GM19351 (cell line): Measurements from ENCODE around the gene PLOD3.

Experiments
- ATAC-seq: cut with Tn5 transposase; IDR thresholded peaks from one replicate; pipeline ENCODE4 v1.9.1; 2021; ENCODE audit warnings: mild to moderate bottlenecking, moderate library complexity; ENCODE audit not compliant: unreplicated experiment

Gene PLOD3

GRCh38 chr7:101186194-101186593 is 31.2 kb downstream of the PLOD3 start:
- no peak for ATAC-seq

GRCh38 chr7:101185258-101185839 is 32.0 kb downstream of the PLOD3 start:
- ATAC-seq = no peak

- no peak for ATAC-seq
Measured at GRCh38 chr7:101180130-101180755, 37.1 kb downstream of the PLOD3 start, which contains the start of gene NAT16. TSS of gene NAT16 (minus strand) at chr7:101180293. CDS start at chr7:101174807, 5,486 bp downstream.

GRCh38 chr7:101179713-101180112 is 37.7 kb downstream of the PLOD3 start:
- ATAC-seq = no peak

DNA sequence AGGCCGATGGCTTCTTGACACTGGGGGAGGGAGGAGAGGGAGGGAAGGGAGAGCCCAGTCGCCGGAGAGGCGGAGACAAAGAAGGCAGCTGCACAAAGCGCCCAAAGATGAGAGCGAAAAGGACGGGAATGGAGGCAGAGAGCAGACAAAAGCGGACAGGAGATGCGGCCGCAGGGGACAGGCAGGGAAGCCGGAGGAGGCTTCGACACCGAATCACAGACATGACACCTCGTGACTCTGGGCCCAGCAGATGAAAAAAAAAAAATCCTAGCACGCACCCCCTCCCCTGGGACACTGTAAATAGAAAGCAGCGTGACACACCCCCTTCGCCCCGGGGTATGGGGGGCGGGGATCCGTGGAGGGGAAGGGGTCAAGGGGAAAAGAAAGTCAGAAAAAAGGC is 38.3 kb downstream of the PLOD3 start:
- ATAC-seq = no peak

- ATAC-seq = no peak
Measured at GRCh38 chr7:101177644-101178043, 39.7 kb downstream of the PLOD3 start.

DNA sequence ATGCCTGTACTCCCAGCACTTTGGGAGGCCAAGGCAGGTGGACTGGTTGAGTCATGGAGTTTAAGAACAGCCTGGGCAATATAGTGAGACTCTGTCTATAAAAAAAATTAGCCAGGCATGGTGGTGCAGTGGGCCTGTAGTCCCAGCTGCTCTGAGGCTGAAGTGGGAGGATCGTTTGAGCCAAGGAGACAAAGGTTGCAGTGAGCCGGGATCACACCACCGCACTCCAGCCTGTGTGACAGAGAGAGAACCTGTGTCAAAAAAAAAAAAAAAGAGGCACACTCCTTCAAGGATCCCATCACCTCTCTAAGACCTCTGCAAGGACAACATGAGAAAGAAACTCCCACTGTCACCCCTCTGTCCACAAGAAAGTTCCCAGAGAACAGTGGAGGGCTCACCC is 41.7 kb downstream of the PLOD3 start:
- ATAC-seq = no peak

DNA sequence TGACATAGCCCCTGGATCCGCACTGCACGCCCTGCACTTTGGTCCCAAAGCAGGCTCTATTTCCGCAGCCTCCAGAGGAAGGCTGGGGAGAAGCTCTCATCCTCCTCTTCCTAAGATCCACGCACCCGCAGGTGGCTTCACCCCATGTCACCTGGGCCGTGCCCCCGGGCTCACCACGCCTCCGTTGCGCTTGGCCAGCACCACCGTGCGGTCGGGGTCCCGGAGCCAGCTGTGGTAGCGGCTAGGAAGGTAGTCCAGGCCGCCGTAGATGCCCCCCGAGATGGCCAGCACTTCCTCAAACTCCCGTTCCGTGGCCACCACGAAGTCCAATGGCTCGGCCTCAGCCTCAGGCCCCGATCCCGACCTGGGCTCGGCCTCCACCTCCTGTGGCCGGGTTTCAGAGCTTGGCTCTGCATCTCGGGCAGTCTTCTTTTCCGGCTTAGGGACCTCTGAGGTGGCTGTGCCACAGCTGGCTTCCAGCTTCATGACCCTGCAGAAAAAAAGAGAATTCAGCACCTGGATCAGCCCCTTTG is 43.0 kb downstream of the PLOD3 start:
- no peak for ATAC-seq

GRCh38 chr7:101173752-101174244 is 43.6 kb downstream of the PLOD3 start:
- peak; percentile 56 for ATAC-seq

- no peak for ATAC-seq
Measured at GRCh38 chr7:101172854-101173751, 44.3 kb downstream of the PLOD3 start.

- ATAC-seq = no peak
Measured at GRCh38 chr7:101172005-101172853, 45.2 kb downstream of the PLOD3 start.

DNA sequence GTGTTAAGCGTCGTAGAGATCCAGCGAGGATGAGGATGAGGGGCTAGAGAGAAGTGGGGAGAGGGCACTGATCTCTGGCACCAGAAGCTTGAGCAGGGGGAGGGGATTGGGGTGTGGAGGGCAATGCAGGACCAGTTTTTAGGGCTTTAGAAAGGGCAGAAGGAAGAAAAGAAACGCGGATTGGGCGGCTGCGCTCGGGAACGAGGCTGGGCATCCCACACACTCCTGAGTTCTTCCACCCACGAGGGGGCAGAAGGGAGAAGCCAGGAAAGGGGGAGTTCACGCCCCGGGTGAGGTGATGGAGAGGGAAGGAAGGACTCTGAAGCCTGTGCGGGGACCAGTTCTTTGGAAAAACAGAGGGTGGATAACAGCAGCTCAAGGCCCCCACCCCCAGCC is 45.9 kb downstream of the PLOD3 start:
- no peak for ATAC-seq

GRCh38 chr7:101170617-101171441 is 46.6 kb downstream of the PLOD3 start:
- ATAC-seq = no peak

DNA sequence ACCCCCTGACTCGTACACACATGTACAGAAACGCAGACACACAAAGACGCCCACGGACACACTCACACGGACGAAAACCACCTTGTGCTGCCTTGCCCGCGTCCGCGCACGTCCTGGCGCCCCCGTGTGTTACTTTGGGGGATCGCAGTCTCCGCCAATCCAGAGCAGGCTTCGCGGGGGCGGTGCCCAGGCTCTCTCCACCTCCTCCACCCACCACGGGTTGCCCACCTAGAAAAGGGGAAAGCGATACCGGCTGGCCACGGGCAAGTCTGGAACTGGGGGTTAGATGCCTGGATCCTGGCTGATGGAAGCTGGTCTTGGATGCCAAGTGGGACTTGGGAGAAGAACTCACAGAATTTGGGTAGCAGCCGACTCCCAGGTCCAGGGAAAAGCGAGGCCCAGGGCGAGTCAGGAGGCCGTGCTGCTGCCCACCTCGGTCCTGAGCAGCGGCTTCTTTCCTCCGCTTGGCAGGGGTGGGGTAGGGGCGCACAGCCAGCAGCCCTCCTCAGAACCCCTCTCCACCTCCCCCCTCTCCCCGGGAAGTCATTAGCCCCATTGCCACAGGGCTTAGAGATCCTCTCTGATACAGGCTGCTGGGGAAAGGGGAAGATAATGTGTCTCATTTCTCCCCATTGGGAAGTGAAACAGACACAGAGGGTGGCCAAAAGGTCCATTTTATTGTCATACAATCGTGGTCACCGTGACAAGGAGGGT is 47.4 kb downstream of the PLOD3 start:
- ATAC-seq = no peak

DNA sequence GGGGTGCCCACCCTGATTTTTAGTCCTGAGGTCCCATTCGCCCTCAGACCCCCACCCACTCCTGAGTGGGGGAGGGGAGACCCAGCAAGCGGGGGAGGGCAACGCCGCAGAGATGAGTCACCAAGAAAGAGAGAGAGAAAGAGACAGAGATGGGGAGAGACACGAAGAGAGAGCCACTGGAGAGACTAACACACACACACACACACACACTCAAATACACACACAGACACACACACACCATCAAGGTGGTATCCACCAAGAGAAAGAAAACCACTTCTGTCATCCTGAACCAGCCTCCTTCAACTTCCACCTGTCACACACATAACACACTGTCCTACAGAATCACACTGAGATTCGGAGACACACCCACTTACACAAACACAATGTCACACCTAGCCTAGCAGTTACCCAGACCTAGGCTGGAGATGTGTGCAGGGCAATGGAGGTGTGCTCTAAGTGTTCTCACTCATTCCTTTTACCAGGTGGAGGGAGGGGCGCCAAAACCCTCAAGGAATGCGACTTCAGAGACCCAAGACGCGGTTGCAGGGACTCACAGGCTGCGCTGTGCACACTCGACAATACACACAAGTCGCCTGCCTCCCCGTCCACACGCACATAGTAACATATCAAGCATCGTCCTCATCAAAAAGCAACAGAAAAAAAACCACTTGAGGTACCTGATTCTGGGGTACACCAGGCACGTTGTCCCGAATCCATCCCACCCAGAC is 48.1 kb downstream of the PLOD3 start:
- no peak for ATAC-seq

DNA sequence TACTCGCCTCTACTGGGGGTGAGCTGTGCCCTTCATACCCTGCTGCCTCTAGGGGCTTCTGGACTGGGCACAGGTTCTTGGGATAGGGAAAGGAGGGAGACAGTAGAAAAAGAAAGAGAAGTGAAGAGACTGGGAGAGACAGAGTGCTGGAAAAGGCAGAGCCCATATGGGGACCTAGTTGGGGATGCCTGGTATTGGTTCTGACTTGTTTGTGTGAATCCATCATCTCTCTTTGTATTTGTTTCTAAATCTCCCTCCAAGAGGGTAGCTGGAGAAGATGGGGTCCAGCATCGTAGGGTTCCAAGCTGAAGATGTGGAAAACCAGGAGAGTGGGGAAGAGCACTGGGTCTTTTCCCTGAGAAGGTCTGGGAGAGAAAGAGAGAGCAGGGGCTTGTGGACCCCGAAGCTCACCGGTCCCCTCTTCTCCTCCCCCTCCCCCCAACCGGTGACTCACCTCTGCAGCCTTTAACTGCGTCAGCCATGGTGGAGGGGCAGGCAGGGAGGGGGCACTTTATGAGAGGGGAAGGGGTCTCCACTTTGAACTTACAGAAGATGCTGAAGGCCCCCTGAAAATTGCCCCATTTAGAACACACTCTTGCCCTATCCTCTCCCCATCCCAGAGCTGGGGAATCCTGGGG is 48.9 kb downstream of the PLOD3 start:
- ATAC-seq = no peak

DNA sequence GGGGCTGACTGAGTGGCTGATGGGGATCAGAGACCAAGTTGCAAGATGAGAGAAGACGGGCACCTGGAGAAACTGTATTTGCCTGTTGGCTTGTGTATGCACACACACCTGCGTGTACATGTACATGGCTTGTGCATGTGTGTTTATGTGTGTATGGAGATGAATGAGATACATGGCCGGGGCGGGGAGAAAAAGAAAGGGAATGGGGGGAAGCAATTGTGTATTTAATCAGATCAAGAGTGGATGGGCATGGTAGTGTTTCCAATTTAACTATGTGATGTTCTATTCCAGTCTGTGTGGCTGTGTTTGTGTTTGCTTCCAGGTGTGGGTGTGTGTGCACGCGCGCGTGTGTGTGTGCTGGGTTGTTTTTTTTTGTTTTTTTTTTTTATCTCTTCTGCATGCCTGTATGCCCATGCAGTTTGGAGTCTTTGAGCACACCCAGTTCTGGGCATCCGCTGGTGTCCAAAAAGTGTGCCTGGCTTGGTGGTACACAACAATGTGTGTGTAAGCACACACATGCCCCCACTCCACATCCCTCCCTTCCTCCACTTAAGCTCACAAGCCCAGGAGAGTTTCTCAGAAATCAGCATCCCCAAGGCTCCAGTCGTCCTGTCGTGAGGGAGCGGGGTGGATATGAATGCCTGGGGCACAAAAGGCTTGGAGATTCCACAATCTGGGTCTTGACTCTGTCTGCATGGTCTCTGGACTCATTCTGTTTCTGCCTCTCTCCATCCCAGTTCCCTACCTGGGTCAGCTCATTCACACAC is 49.6 kb downstream of the PLOD3 start:
- ATAC-seq = no peak
